Cerebellar cortex (tissue), 1 donor: Measurements from ENCODE around the gene TTLL10.
"Not testable (repeated sequence)": the region's sequence is repeated elsewhere in the genome, so short reads cannot be mapped to it uniquely, and the experiment has no call there.

Source experiments
- DNase-seq: peaks from one replicate; pipeline ENCODE4 v3.0.0-alpha.2; 2015; ENCODE audit warnings: low spot score

Gene TTLL10

DNA sequence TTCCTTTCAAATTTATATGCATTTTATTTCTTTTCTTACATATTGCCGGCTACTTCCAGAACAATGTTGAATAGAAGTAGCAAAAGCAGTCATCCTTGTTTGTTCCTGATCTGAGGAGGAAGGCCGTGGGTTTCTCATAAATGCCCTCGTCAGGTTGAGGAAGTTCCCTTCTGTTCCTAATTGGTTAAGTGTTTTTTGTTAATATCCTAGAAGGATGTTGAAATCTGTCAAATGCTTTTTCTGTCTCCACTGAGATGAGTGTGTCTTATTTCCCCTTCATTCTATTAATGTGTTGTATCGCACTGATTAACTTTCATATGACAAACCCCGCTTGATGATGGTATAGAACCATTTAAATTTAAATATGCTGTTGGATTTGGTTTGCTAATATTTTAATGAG is 15.4 kb downstream of the TTLL10 start:
- DNase-seq, result no peak

- DNase-seq, result no peak
These were observed 18.1 kb downstream of the TTLL10 start for GRCh38 chr1:1191734-1192133.

DNA sequence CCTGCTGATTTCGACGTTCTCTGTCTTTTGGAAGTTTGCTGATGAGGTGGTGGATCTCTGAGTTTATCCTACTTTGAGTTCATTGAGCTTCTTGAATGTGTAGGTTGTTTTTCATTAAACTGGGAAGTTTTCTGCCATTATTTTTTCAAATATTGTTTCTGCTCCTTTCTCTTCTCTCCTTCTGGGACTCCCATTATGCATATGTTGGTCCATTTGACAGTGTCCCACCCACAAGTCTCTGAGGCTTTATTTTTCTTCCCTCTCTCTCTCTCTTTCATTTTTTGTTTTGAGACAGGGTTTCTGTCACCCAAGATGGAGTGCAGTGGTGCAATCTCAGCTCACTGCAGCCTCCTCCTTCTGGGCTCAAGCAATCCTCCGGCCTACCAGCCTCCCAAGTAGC is 21.0 kb downstream of the TTLL10 start:
- DNase-seq, result no peak

DNA sequence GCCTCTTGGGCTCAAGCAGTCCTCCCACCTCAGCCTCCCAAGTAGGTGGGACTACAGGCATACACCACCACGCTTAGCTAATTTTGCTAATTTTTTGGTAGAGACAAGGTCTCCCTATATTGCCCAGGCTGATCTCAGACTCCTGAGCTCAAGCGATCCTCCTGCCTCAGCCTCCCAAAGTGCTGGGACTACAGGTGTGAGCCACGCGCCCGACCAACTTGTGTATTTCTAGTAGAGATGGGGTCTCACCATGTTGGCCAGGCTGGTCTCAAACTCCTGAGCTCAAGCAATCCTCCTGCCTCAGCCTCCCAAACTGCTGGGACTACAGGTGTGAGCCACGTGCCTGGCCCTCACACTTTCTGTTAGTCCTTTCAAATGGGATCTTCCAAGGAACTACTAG is 22.0 kb downstream of the TTLL10 start:
- not testable (repeated sequence) for DNase-seq

GRCh38 chr1:1196431-1197187 is 22.9 kb downstream of the TTLL10 start:
- DNase-seq, result no peak

- DNase-seq, result no peak
These were observed 23.5 kb downstream of the TTLL10 start for GRCh38 chr1:1197188-1197500.

DNA sequence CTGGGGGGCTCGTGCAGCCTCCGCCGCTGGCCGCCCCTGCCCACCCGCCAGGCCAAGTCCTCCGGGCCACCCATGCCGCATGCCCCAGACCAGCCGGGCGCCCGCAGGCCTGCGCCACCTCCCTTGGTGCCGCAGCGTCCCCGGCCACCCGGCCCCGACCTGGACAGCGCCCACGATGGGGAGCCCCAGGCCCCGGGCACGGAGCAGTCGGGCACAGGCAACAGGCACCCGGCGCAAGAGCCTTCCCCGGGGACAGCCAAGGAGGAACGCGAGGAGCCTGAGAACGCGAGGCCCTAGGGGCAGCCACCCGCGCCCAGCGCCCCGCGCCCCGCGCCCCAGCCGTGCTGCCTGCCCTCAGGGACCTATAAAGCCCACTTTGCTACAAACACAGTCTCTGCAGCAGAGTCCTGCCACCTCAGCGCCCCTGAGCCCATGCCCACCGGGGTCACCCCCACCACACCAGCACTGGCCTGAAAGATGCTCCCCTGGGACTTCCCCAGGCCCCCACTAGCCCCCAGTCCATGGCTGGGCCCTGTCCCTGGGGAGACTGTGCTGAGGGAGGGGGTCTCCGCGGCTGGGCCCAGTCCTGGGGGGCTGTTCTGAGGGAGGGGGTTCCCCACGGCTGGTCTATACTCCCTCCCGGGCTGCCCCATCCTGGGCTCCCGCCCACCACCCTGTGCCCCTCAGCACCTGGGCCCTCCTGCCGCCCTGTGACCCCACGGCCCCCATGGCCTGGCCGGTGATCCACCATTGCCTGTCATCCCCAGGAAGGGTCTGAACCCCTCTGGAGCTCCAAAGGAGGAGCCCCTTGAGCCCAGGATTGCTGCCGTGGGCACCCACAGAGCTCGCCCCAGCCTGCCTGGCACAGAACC is 24.1 kb downstream of the TTLL10 start:
- DNase-seq, result no peak

DNA sequence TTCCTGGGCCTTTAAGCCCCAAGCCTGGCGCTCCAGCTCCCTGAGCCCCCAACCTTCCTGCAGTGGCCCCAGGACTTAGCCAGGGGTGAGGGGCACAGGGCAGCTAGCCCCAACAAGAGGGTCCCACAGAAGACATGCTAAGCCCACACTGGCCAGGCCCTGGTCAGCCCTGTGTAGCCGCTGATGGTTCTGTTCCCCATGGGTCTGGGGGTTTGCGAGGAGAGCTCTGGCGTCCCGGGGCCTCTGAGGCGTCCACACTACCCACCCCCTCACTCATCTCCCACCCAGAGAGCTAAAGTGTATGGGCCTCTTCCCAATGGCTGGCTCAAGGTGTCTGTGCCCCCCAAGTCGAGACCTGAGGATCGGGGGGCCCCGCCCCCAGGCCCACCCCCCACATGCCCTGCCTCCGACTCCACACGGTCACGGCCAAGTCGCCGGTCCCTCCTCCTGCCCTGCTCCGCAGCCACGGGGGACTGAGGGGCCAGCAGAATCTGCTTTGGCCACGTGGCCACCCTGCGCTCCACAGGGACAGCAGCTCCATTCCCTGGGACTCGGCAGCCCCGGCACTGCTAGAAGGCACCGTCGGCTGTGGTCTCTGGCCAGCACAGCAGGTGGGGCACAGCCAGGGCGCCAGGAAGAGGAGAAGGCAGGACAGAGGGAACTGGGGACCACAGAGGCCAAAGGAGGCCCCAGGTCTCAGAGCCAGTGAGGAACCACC is 24.9 kb downstream of the TTLL10 start:
- DNase-seq, result no peak

GRCh38 chr1:1199141-1199960 is 25.7 kb downstream of the TTLL10 start:
- no peak for DNase-seq

- no peak for DNase-seq
These were observed 26.5 kb downstream of the TTLL10 start for GRCh38 chr1:1199961-1200875.

DNA sequence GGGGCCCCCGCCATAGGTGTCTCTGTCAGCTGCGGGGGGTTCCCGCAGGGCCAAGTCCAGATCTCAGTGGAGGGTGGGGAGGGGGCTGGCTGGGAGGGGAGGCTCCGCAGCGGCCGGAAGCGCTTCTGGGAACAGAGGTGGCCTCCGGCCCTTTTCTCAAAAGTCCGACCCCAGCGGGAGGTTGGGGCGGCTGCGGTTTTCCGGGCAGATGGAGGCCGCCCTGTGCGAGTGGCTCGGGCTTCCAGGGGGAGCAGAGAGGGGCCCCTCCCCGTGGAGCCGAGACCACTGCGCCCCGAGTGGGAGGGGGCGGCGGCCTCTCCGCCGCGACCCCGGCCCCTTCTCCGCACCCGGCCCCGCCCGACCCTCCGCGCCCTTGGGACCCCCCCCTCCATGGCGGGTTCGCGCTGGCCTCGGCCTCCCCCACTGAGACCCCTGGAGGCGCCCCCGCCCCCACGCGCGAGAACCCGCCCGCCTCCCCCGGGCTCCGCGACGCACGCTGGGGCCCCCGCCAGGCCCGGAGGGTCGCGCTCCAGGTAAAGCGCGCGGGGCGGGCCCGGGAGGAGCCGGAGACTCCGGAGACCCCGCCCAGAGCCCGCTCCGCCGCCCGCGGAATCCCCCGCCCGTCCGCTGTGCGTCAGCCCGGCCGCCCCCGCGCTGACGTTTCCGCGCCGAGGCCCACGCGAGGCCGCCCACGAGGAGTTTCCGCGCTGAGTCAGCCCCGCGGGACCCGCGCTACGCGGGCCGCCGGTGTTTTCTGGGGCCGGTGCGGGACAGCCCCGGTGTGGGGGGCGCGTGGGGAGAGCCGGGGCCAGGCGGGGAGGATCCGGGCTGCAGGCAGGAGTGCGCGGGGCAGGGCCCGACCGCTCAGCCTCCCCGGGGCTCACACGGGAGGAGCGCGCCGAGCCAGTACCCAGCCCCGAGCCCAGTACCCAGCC is 27.5 kb downstream of the TTLL10 start:
- DNase-seq, result no peak

GRCh38 chr1:1202831-1203560 is 29.3 kb downstream of the TTLL10 start:
- DNase-seq, result no peak

GRCh38 chr1:1203561-1204424 is 30.1 kb downstream of the TTLL10 start:
- no peak for DNase-seq

GRCh38 chr1:1204425-1204920 is 30.8 kb downstream of the TTLL10 start:
- DNase-seq, result no peak

GRCh38 chr1:1204998-1205768 is 31.5 kb downstream of the TTLL10 start:
- DNase-seq, result no peak

- DNase-seq, result no peak
These were observed 32.2 kb downstream of the TTLL10 start for GRCh38 chr1:1205769-1206375.
